ENCODE data around the gene DHFR2.

DNA sequence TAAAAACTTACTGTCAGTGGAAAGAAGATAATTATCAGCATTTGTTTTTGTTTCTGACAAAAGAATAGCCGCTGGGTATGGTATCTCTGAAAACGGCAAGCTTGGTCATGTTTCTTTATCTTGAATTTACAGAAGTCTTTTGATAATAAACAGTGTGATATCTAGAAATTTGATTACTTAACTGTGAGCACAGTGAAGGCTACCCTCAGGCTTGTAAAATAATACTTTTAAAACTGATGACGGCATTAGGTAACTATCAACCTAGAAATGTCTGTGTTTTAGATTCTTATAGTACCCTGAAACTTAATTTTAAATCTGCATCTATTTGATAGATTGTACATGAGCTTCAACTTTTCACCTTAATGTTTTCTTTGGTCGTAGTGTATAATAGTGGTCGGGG, 43.6 kb upstream of the DHFR2 start:
- TF ChIP-seq, protein P1, sequence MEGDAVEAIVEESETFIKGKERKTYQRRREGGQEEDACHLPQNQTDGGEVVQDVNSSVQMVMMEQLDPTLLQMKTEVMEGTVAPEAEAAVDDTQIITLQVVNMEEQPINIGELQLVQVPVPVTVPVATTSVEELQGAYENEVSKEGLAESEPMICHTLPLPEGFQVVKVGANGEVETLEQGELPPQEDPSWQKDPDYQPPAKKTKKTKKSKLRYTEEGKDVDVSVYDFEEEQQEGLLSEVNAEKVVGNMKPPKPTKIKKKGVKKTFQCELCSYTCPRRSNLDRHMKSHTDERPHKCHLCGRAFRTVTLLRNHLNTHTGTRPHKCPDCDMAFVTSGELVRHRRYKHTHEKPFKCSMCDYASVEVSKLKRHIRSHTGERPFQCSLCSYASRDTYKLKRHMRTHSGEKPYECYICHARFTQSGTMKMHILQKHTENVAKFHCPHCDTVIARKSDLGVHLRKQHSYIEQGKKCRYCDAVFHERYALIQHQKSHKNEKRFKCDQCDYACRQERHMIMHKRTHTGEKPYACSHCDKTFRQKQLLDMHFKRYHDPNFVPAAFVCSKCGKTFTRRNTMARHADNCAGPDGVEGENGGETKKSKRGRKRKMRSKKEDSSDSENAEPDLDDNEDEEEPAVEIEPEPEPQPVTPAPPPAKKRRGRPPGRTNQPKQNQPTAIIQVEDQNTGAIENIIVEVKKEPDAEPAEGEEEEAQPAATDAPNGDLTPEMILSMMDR (conservative IDR thresholded peaks at IDR 0.05; ENCODE audit: low read depth, low read length): no peak
- TF ChIP-seq POLR2A (IDR thresholded peaks at IDR 0.05; ENCODE audit: low read depth, low read length): no peak
- TF ChIP-seq BHLHE40 (IDR thresholded peaks at IDR 0.05; ENCODE audit: low read depth, low read length): no peak
- no peak for TF ChIP-seq MAZ (IDR thresholded peaks at IDR 0.05; ENCODE audit: borderline replicate concordance, low read depth, low read length)
- TF ChIP-seq CEBPB (IDR thresholded peaks at IDR 0.05; ENCODE audit: low read depth, low read length): no peak

Data from IMR-90 (cell line).